Erythroblast (primary cell): ENCODE results near the gene COQ8B.

ENCODE experiments used
- DNase-seq, 2 experiments: peaks; one replicate each; lab custom pipeline; 2025; lab: John Stamatoyannopoulos, UW
- GATA1 ChIP-seq: IDR thresholded peaks from 2 replicates; pipeline ENCODE4 v1.6.1; 2011; ENCODE audit warnings: low read depth, mild to moderate bottlenecking, control low read depth, low read length, moderate library complexity
- POLR2A ChIP-seq: IDR thresholded peaks from 2 replicates; pipeline ENCODE4 v1.6.1; 2011; ENCODE audit warnings: mild to moderate bottlenecking, low read length

COQ8B gene

GRCh38 chr19:40718774-40719391 is 2.2 kb upstream of the COQ8B start:
- TF ChIP-seq GATA1 (no peak), POLR2A (no peak)
- DNase-seq = peak; percentile 32 to 57

- peak in 1 of 2 experiments; percentile 47 for DNase-seq
- TF ChIP-seq POLR2A (no peak), GATA1 (no peak)
Observed at GRCh38 chr19:40717880-40718773, 1.4 kb upstream of the COQ8B start.

- TF ChIP-seq POLR2A (no peak), GATA1 (no peak)
- DNase-seq = no peak
Observed at GRCh38 chr19:40717325-40717879, 716 bp upstream of the COQ8B start.

GRCh38 chr19:40716031-40716481 is 630 bp downstream of the COQ8B start:
- DNase-seq = peak; percentile 72 to 78
- TF ChIP-seq GATA1 = no peak
- no peak for TF ChIP-seq POLR2A

- TF ChIP-seq POLR2A (no peak), GATA1 (no peak)
- DNase-seq = peak; percentile 92 to 95
Observed at GRCh38 chr19:40714441-40715299, 2.0 kb downstream of the COQ8B start.

- no peak for DNase-seq
- no peak for TF ChIP-seq POLR2A
- no peak for TF ChIP-seq GATA1
Observed at GRCh38 chr19:40713939-40714338, 2.7 kb downstream of the COQ8B start.

- TF ChIP-seq POLR2A (no peak), GATA1 (no peak)
- no peak for DNase-seq
Observed at GRCh38 chr19:40709817-40710216, 6.9 kb downstream of the COQ8B start.

- TF ChIP-seq POLR2A (no peak), GATA1 (no peak)
- DNase-seq = no peak
Observed at GRCh38 chr19:40707615-40708014, 9.1 kb downstream of the COQ8B start.

- TF ChIP-seq POLR2A = no peak
- no peak for TF ChIP-seq GATA1
- no peak for DNase-seq
Observed at GRCh38 chr19:40705950-40706619, 10.6 kb downstream of the COQ8B start.

- no peak for DNase-seq
- TF ChIP-seq GATA1 (no peak), POLR2A (no peak)
Observed at GRCh38 chr19:40705362-40705651, 11.4 kb downstream of the COQ8B start.

- TF ChIP-seq POLR2A (no peak), GATA1 (no peak)
- no peak for DNase-seq
Observed at GRCh38 chr19:40704491-40705361, 12.0 kb downstream of the COQ8B start.

- TF ChIP-seq POLR2A (no peak), GATA1 (no peak)
- no peak for DNase-seq
Observed at GRCh38 chr19:40703029-40703755, 13.5 kb downstream of the COQ8B start.
